Stimulated activated naive CD4-positive, alpha-beta T cell treated with Interleukin-2 at 50 U/mL for 16 hours (primary cell): ENCODE measurements around the gene VPS45.
A peak's percentile ranks its signal among the peaks of the same experiment; 100 is the strongest.
"Not testable (repeated sequence)": the region's sequence is repeated elsewhere in the genome, so short reads cannot be mapped to it uniquely, and the experiment has no call there.

ENCODE experiments used
- DNase-seq: peaks from one replicate; lab custom pipeline; 2025; lab: John Stamatoyannopoulos, UW

VPS45 gene

DNA sequence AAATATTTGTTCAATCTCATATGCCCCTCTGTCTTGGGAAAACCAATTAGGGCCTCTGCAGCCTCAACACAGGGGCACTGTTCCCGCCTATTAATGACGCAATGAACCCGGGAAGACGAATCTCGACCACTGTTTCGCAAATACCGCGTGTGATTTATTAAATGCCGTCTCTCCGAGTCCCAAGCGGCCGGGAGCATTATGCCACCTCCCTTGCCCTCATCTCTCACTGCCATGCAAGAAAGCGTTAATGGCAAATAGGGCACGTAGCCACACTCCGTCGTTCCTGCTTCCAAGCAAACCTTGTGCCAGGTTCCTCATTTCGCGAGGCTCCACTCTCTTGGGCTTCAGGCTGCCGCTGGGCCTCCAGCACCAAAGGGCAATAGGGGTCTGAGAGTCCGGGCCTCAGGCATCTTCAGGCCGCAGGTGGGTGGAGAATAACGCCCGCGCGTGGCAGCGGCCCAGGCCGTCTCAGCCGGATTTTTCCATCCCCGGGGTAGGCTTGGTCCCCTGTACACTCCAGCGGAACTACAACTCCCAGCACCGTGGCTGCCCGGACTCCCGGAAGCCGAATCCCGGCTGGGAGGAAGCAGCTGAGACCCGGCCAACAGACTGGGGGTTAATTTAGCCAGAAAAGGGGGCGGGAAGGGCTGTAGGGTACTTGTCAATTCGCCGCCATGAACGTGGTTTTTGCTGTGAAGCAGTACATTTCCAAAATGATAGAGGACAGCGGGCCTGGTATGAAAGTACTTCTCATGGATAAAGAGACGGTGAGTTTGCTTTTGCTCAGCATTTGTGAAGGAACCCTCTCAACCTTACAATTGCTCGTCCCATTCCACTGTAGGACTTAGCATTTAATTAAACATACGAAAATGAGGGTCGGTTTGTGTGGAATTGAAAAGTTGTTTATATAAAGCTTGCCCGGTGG is at the start of gene VPS45:
TSS of gene VPS45 (plus strand) at position 593 of the 925 bp plus-strand sequence. CDS start at position 675, 82 bp downstream.
- DNase-seq = peak; percentile 81

DNA sequence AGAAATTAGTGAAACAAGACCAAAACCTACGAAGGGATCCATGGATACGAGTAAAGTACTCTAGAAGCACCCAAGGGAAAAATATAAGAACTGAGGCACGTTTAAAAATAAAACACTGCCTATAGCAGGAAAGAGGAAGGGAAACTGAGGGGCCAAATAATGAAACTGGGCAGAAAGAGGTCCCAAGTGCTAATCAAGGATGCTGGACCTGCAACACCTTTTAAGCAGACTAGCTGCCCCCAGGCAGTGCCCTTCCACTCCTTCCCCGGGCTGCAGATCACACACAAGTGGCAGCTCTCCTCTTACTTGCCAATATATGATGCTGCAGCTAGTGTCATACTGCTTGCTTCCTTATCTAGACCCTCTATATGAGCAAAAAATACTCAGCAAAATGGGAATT is 49.4 kb upstream of the VPS45 start:
- DNase-seq = no peak

DNA sequence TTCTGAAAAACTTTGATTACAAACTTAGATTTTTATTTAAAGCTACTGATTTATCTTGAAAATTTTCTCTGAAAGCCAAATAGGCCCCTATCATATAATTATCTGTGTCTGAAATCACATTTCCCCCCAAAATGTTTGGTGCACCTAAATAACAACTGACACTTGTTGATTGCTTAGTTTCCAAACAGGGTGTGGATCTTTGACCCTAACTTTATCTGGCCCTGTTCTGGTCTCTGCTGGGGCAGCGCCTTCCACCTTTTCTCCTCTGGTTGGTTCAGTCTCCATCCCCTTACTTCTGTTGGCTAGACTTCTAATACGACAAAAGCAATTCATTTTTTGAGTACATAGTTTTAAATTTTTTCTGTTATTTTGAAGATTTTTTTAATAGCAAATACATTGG is 46.9 kb upstream of the VPS45 start:
- no peak for DNase-seq

GRCh38 chr1:150021191-150021694 is 46.3 kb upstream of the VPS45 start:
- no peak for DNase-seq

GRCh38 chr1:150022357-150022756 is 45.2 kb upstream of the VPS45 start:
- DNase-seq = no peak

DNA sequence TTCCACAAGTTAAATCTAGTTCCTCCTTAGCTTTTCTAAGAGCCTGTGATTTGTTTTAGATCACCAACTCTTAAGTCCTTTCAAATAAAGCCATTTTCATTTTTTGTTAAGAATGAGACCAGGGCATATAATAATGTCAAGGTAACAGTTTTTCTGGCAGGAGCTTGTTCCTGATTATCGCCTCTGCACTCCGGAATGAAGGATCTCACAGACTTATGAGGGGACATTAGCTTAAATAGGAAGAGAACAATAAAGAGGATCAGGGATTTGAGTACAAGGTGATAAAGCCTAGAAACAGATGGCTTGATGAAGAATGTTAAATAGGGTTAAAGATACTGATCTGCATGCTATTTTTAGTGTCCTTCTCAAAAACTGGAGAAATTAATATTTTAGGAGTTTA is 43.4 kb upstream of the VPS45 start:
- DNase-seq = no peak

DNA sequence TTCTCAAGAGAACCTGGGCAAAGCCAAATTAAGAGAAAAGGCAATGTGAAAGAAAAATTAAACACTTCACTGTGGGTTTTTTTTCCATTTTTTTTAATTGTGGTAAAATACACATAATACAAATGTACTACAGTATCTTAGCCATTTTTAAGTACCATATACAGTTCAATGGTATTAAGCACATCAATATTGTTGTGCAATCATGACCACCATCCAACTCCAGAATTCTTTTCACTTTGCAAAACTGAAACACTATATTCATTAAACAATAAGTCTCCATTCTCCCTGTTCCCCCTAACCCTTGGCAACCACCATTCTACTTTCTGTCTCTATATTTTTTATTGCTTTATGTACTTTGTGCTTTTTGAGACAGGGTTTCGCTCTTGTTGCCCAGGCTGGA is 39.3 kb upstream of the VPS45 start:
- DNase-seq = no peak

- no peak for DNase-seq
Observed at GRCh38 chr1:150034336-150034735, 33.2 kb upstream of the VPS45 start.

GRCh38 chr1:150049926-150050325 is 17.6 kb upstream of the VPS45 start:
- no peak for DNase-seq

GRCh38 chr1:150051089-150051373 is 16.5 kb upstream of the VPS45 start:
- no peak for DNase-seq

- not testable (repeated sequence) for DNase-seq
Observed at GRCh38 chr1:150051905-150052412, 15.6 kb upstream of the VPS45 start.

GRCh38 chr1:150053926-150054325 is 13.7 kb upstream of the VPS45 start:
- DNase-seq = no peak

- not testable (repeated sequence) for DNase-seq
Observed at GRCh38 chr1:150055507-150055906, 12.1 kb upstream of the VPS45 start.

DNA sequence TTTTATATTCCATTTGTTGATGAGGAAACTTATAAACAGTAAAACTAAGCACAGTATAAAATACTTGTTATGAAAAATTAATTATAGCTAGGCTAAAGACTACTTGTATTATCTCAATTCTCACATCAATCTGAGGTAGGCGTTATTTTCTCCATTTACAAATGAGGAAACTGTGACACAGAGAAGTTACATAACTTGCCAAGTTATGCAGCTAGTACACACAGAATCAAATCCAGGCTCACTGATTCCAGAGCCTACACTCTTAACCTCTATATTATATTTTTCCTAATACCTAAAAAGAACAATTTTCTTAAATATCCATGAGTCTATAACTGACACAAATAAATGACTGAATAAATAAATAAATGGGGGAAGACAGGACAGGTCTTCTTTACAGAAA is 11.2 kb upstream of the VPS45 start:
- DNase-seq = no peak

- no peak for DNase-seq
Observed at GRCh38 chr1:150060260-150060659, 7.3 kb upstream of the VPS45 start.

DNA sequence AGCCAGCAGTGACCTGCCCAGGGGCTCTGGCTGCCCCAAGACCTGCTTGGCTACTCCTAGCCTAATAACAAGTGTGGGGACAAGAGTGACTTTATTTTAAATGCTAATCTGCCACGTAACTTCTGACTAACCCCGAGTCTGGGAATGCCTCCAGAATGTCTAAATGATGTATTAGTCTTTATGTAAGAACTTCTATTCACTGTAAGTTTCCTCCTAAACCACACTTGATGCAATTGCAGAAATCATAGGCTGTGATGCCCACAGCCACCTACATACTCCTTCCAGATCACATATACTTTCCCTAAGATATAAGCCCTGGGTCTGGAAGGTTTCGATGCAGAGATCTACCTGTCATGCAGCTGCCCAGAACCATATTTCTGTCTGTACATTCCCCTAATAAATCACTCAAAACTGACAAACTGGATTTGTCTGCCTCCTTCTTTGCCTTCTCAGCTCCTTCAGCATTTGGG is 5.9 kb upstream of the VPS45 start:
- no peak for DNase-seq

GRCh38 chr1:150062113-150062512 is 5.5 kb upstream of the VPS45 start:
- DNase-seq = no peak

DNA sequence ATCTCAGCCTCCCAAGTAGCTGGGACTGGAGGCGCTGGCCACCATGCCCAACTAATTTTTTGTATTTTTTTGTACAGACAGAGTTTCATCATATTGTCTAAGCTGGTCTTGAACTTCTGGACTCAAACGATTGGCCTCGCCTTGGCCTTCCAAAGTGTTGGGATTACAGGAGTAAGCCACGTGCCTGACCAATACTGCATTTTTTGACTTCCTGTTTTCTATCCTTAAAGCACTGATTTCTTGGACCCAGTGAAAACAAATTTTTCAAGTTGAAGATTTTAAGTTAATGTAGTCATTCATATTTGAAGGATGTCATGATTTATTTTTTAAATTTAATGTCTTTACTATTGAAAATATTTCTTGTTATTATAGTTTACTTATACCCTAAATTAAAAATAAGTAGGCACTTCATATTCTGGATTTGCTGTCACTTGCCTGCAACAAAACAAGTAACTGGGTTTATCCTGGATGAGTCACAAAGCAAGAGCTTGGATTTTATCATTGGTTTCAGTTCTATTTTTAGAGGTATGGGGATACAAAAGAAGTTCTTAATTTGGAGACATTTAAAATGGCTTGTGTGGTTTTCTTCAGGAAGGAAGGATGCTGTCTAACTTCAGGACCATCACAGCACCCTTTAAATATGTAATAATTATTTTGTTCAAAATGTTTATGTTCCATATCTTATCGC is 2.2 kb upstream of the VPS45 start:
- DNase-seq = no peak

- DNase-seq = no peak
Observed at GRCh38 chr1:150066328-150066727, 1.2 kb upstream of the VPS45 start.

- DNase-seq = peak; percentile 25
Observed at GRCh38 chr1:150066838-150067183, 765 bp upstream of the VPS45 start.

GRCh38 chr1:150068109-150068435 is 496 bp downstream of the VPS45 start:
- DNase-seq = no peak

DNA sequence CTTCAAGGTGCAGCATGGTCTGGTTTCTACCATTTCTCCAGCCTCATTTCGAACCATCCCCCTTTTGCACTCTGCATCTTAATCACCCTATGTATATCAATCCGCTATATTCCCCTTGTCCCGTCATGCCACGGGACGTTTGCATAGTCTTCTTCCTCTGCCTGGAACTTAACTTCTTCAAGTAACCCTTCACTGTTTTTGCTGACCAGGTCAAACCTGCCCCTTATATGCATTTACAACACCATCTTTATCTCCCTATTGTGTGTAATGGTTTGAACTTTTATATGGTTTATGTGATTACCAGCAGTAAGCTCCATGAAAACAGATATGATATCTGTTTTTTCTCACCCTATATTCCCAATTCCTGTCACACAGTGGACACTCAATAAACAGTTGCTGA is 2.3 kb downstream of the VPS45 start:
- no peak for DNase-seq

- DNase-seq = no peak
Observed at GRCh38 chr1:150072959-150073358, 5.4 kb downstream of the VPS45 start.
